Suprapubic skin (tissue), 4 donors: Measurements from ENCODE around the gene JAZF1. TPM values are rescaled to one million over a fixed set of nuclear protein-coding genes. Genes with fewer than 3 reads are reported as not detected.

Experiments used
- DNase-seq, 2 donors: peaks; one replicate each; pipeline ENCODE4 v3.0.0-alpha.2; 2019; ENCODE audit warnings: low spot score in 2 of 2
- H3K27ac ChIP-seq: fragments of 200-600 bp; sonication (generic); one replicate; pipeline ENCODE4 v1.5.1; 2019
- H3K27me3 ChIP-seq: fragments of 200-600 bp; sonication (generic); one replicate; pipeline ENCODE4 v1.5.1; 2019
- H3K36me3 ChIP-seq: fragments of 200-600 bp; sonication (generic); one replicate; pipeline ENCODE4 v1.5.1; 2019
- H3K4me1 ChIP-seq: fragments of 200-600 bp; sonication (generic); one replicate; pipeline ENCODE4 v1.5.1; 2019
- H3K4me3 ChIP-seq: fragments of 200-600 bp; sonication (generic); one replicate; pipeline ENCODE4 v1.5.1; 2019; ENCODE audit warnings: mild to moderate bottlenecking
- H3K9me3 ChIP-seq: fragments of 200-600 bp; sonication (generic); one replicate; pipeline ENCODE4 v1.5.1; 2019
- EP300 ChIP-seq: sonication (generic); formaldehyde crosslinking; IDR thresholded peaks from one replicate; pipeline ENCODE4 v1.6.1; 2017; ENCODE audit warnings: antibody characterized with exemption
- POLR2A ChIP-seq, 2 donors: fragments of 450-650 bp; IDR thresholded peaks; one replicate each; pipeline ENCODE4 v1.6.1; 2017; ENCODE audit warnings: antibody characterized with exemption in 2 of 2, mild to moderate bottlenecking in 2 of 2, moderate library complexity in 2 of 2
- POLR2AphosphoS5 ChIP-seq, 3 donors: sonication (generic); formaldehyde crosslinking; IDR thresholded peaks; one replicate each; pipeline ENCODE4 v1.6.1; 2017; ENCODE audit warnings: antibody characterized with exemption in 3 of 3
- WGBS: methylation state at CpG from one replicate; pipeline ENCODE4 v1.1.5; 2018; 5-methylcytosine and 5-hydroxymethylcytosine counted together
- total RNA-seq, 4 donors: library from RNA; depleted of rRNA; stranded (reverse); fragments of >200 nt; gene quantifications; one replicate each; pipeline ENCODE4 v1.1.0, GENCODE V29; 2016
- TF ChIP-seq, protein P1 (sequence below), 2 donors: fragments of 200-600 bp in 1 of 2; fragments of 450-650 bp in 1 of 2; sonication (generic) in 1 of 2; IDR thresholded peaks; one replicate each; pipeline ENCODE4 v1.5.1; 2016 to 2019; ENCODE audit warnings: antibody characterized with exemption in 2 of 2, mild to moderate bottlenecking in 1 of 2, moderate library complexity in 1 of 2

Gene JAZF1
- total RNA-seq, 4 donors from 2014 or later = 5.0 to 8.4 (median 7.4) TPM

DNA sequence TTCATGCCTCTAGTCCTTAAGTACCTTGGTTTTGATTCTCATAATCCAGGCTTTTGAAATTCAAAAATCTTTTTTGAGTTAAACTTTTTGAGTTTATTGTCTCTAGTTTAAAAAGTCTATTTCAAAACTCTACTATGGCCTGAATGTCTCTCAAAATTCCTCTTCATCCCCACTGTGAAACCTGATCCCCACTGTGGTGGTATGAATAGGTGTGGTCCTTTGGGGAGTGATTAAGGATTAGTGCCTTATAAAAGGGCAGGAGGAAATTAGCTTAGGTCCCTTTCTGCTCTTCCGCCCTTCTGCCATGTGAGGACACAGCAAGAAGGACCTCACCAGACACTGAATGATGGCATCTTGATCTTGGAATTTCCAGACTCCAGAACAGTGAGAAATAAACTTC is 44.1 kb upstream of the JAZF1 start:
- DNase-seq = no peak
- Histone ChIP-seq H3K4me1 (no peaks in the 10 kb centered on the region), H3K27me3 (no peaks in the 10 kb centered on the region), H3K9me3 (no peaks in the 10 kb centered on the region), H3K4me3 (no peak overlapping the region), H3K36me3 (no peaks in the 10 kb centered on the region), H3K27ac (no peak overlapping the region)
- 94% methylated on average over 1 of the region's 1 CpG for WGBS
- no peak for TF ChIP-seq POLR2AphosphoS5 (IDR thresholded peaks at IDR 0.05)
- no peak for TF ChIP-seq POLR2A (IDR thresholded peaks at IDR 0.05)
- TF ChIP-seq, protein P1, sequence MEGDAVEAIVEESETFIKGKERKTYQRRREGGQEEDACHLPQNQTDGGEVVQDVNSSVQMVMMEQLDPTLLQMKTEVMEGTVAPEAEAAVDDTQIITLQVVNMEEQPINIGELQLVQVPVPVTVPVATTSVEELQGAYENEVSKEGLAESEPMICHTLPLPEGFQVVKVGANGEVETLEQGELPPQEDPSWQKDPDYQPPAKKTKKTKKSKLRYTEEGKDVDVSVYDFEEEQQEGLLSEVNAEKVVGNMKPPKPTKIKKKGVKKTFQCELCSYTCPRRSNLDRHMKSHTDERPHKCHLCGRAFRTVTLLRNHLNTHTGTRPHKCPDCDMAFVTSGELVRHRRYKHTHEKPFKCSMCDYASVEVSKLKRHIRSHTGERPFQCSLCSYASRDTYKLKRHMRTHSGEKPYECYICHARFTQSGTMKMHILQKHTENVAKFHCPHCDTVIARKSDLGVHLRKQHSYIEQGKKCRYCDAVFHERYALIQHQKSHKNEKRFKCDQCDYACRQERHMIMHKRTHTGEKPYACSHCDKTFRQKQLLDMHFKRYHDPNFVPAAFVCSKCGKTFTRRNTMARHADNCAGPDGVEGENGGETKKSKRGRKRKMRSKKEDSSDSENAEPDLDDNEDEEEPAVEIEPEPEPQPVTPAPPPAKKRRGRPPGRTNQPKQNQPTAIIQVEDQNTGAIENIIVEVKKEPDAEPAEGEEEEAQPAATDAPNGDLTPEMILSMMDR (IDR thresholded peaks at IDR 0.05) = no peak
- no peak for TF ChIP-seq EP300

DNA sequence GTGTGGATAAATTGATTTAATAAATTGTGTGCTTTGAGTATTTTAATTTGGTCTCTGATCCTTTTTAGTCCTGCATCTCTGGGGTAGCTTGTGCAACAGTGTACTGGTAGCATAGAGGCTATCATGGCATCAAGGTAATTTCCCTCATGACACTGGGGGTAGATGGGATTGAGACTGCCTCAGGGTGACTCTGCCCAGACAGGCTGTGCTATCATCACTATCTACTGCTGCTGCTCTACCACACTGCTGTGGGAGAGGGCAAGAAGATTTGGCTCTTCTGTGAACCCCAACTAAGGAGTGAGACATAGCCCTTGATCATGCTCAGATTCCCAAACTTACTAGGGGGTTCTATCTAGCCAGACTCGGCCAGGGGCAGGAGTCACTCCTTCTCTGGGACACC is 43.6 kb upstream of the JAZF1 start:
- Histone ChIP-seq H3K4me3 (no peak overlapping the region), H3K27me3 (no peaks in the 10 kb centered on the region), H3K4me1 (no peaks in the 10 kb centered on the region), H3K36me3 (no peaks in the 10 kb centered on the region), H3K9me3 (no peaks in the 10 kb centered on the region), H3K27ac (no peak overlapping the region)
- TF ChIP-seq POLR2AphosphoS5 (IDR thresholded peaks at IDR 0.05) (no peak), POLR2A (IDR thresholded peaks at IDR 0.05) (no peak), EP300 (no peak)
- TF ChIP-seq, protein P1 (IDR thresholded peaks at IDR 0.05) = no peak
- no peak for DNase-seq
- WGBS = 43% methylated on average over 1 of the region's 1 CpG

DNA sequence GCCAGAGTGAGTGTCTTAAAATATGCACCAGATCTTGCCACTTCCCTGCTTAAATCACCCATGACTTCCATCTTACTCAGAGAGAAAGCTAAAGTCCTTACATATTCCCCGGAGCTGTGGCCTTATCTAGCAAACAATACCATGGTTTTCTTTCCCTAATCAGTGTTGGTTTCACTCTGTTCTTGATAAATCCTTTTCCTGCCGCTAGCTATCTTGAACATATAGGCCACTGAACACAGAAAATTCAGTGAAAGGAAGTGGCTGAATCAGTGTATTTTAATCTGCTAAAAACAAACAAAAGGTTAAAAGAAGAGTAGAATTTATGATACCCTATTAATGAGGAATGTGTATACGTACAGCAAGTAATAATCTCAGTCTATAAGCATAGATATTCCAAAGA is 42.0 kb upstream of the JAZF1 start:
- 89% methylated on average over 3 of the region's 3 CpGs for WGBS
- TF ChIP-seq, protein P1 (IDR thresholded peaks at IDR 0.05) = no peak
- TF ChIP-seq POLR2AphosphoS5 (IDR thresholded peaks at IDR 0.05) (no peak), POLR2A (IDR thresholded peaks at IDR 0.05) (no peak), EP300 (no peak)
- no peaks in the 10 kb centered on the region for H3K4me1 ChIP-seq
- H3K27me3 ChIP-seq = peaks cover 3% of the 10 kb centered on the region
- H3K4me3 ChIP-seq = no peak overlapping the region
- no peak for DNase-seq
- H3K27ac ChIP-seq = no peak overlapping the region
- H3K36me3 ChIP-seq = no peaks in the 10 kb centered on the region
- no peaks in the 10 kb centered on the region for H3K9me3 ChIP-seq

DNA sequence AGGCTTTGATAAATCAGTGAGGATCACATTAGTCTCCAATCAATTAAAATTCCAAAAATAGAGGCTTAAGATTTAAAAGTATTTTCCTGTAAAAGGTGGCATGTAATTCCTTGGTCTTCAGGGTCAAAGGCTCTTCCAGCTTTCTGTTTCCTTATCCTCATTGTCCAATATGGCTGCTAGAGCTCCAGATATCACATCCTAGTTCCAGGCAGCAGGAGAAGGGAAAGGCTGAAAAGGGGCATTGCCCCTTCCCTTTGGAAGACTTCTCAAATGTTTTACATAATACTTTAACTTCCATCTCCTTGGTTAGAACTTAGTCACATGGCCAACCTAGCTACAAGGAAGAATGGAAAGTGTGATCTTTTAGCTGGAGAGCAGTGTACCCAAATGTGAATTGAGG is 39.2 kb upstream of the JAZF1 start:
- Histone ChIP-seq H3K27me3 (peaks cover 3% of the 10 kb centered on the region), H3K9me3 (no peaks in the 10 kb centered on the region), H3K27ac (no peak overlapping the region), H3K36me3 (no peaks in the 10 kb centered on the region), H3K4me3 (no peak overlapping the region), H3K4me1 (no peaks in the 10 kb centered on the region)
- TF ChIP-seq POLR2AphosphoS5 (IDR thresholded peaks at IDR 0.05) (no peak), EP300 (no peak), POLR2A (IDR thresholded peaks at IDR 0.05) (no peak)
- TF ChIP-seq, protein P1 (IDR thresholded peaks at IDR 0.05) = no peak
- DNase-seq = no peak

DNA sequence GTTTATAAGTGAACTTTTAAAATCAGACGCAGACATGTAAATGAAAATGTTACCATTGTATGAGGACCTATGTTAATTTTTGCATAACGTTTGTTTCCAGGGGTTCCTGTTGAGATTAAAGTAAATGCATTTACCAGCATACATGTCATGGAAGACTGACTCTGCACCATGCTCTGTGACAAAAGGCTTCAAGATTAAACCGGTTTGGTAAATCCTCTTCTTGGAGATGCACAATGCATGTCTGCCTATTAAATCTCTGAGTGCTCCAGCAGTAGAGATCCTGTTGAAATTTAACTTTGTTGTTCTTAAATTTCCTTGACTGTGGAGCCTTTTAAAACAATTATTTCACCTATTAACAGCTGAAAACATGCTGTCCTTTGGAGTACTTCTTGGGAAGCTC is 36.5 kb upstream of the JAZF1 start:
- Histone ChIP-seq H3K36me3 (no peaks in the 10 kb centered on the region), H3K9me3 (no peaks in the 10 kb centered on the region), H3K4me1 (no peaks in the 10 kb centered on the region), H3K27ac (no peak overlapping the region), H3K4me3 (no peak overlapping the region), H3K27me3 (peaks cover 3% of the 10 kb centered on the region)
- WGBS = 74% methylated on average over 3 of the region's 3 CpGs
- DNase-seq = no peak
- TF ChIP-seq POLR2AphosphoS5 (IDR thresholded peaks at IDR 0.05) = no peak

DNA sequence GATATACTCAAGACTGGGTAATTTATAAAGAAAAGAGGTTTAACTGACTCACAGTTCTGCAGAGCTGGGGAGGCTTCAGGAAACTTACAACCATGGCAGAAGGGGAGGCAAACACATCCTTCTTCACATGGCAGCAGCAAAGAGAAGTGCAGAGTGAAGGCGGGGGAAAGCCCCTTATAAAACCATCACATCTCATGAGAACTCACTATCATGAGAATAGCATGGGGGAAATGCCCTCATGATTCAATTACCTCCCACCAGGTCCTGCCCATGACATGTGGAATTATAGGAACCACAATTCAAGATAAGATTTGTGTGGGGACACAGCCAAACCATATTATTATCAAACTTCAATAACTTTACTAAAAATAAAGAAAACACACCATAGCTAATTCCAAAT is 30.4 kb upstream of the JAZF1 start:
- no peaks in the 10 kb centered on the region for H3K4me1 ChIP-seq
- H3K27ac ChIP-seq = no peak overlapping the region
- H3K9me3 ChIP-seq = no peaks in the 10 kb centered on the region
- H3K27me3 ChIP-seq = no peaks in the 10 kb centered on the region
- H3K36me3 ChIP-seq = no peaks in the 10 kb centered on the region
- DNase-seq = no peak
- H3K4me3 ChIP-seq = no peak overlapping the region
- 81% methylated on average over 1 of the region's 1 CpG for WGBS
- TF ChIP-seq, protein P1 (IDR thresholded peaks at IDR 0.05) = no peak
- TF ChIP-seq POLR2A (IDR thresholded peaks at IDR 0.05) (no peak), POLR2AphosphoS5 (IDR thresholded peaks at IDR 0.05) (no peak), EP300 (no peak)
